OCI-LY7 (cell line): ENCODE results near the gene PACS1.

ENCODE experiments used
- CTCF ChIP-seq: fragments of 200-600 bp; sonication (generic); conservative IDR thresholded peaks from 2 replicates; pipeline ENCODE4 v1.5.1; 2014; ENCODE audit warnings: mild to moderate bottlenecking, antibody characterized with exemption, low read length, moderate library complexity, mixed read lengths
- EZH2phosphoT487 ChIP-seq: fragments of 200-600 bp; sonication (generic); IDR thresholded peaks from 2 replicates; pipeline ENCODE4 v1.6.1; 2018; ENCODE audit warnings: low read depth, borderline replicate concordance, mild to moderate bottlenecking, mixed run types, antibody characterized with exemption, low read length, moderate library complexity, mixed read lengths

DNA sequence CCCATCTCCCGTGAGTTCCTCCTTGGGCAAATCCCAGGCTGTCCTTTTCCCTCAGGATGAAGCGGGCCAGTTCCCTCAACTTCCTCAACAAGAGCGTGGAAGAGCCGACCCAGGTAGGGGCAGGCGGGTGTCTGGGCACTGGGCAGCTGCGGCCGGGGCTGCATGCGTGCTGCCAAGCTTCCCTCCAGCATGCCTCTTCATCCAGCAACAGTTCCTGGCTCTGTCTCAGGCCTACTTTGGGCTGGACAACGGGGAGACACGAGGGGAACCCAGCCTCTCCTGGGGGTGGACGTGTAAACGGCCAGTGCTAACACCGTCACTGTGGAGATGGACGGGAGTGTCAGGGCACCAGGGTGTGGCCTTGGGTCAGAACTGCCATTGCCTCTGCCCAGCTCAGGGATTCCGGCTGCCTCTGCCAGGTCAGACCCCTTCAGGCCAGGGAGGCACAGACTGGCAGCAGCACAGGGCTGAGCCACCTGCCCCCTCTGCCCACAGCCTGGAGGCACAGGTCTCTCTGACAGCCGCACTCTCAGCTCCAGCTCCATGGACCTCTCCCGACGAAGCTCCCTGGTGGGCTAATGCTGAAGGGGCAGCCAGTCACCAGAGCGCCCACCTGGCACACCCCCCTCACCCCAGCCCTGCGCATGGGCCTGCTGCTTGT lies 196.4 kb downstream of the PACS1 start:
- TF ChIP-seq CTCF (no peak), EZH2phosphoT487 (no peak)
